Measurements from ENCODE around the gene L2HGDH.
"Not testable (repeated sequence)": the region's sequence is repeated elsewhere in the genome, so short reads cannot be mapped to it uniquely, and the experiment has no call there.

L2HGDH gene

GRCh38 chr14:50338587-50338986, 26.6 kb upstream of the L2HGDH start:
- DNase-seq = no peak

GRCh38 chr14:50335989-50336824, 24.2 kb upstream of the L2HGDH start:
- DNase-seq = peak; percentile 15

- DNase-seq = no peak
Observed at GRCh38 chr14:50335389-50335788, 23.4 kb upstream of the L2HGDH start.

- no peak for DNase-seq
Observed at GRCh38 chr14:50334211-50334610, 22.2 kb upstream of the L2HGDH start.

- no peak for DNase-seq
Observed at GRCh38 chr14:50333014-50333509, 21.0 kb upstream of the L2HGDH start.

- no peak for DNase-seq
Observed at GRCh38 chr14:50331596-50331995, 19.6 kb upstream of the L2HGDH start.

- DNase-seq = peak; percentile 74
Observed at GRCh38 chr14:50321009-50321660, 9.1 kb upstream of the L2HGDH start.

- no peak for DNase-seq
Observed at GRCh38 chr14:50320283-50320682, 8.3 kb upstream of the L2HGDH start.

GRCh38 chr14:50319721-50320120, 7.7 kb upstream of the L2HGDH start:
- DNase-seq = no peak

GRCh38 chr14:50319293-50319692, 7.3 kb upstream of the L2HGDH start:
- no peak for DNase-seq

- DNase-seq = no peak
Observed at GRCh38 chr14:50318031-50318626, 6.1 kb upstream of the L2HGDH start.

- not testable (repeated sequence) for DNase-seq
Observed at GRCh38 chr14:50314098-50314497, 2.1 kb upstream of the L2HGDH start.

- DNase-seq = no peak
Observed at GRCh38 chr14:50312734-50313054, 665 bp upstream of the L2HGDH start.

GRCh38 chr14:50311337-50311971, 575 bp downstream of the L2HGDH start:
- DNase-seq = no peak

GRCh38 chr14:50310445-50310844, 1.6 kb downstream of the L2HGDH start:
- no peak for DNase-seq

GRCh38 chr14:50308363-50308915, 3.6 kb downstream of the L2HGDH start:
- no peak for DNase-seq

GRCh38 chr14:50303744-50304471, 8.1 kb downstream of the L2HGDH start:
- DNase-seq = no peak

- no peak for DNase-seq
Observed at GRCh38 chr14:50301914-50302313, 10.1 kb downstream of the L2HGDH start.

GRCh38 chr14:50299585-50299984, 12.4 kb downstream of the L2HGDH start:
- no peak for DNase-seq

GRCh38 chr14:50290306-50290705, 21.7 kb downstream of the L2HGDH start:
- DNase-seq = no peak

GRCh38 chr14:50288146-50288545, 23.9 kb downstream of the L2HGDH start:
- no peak for DNase-seq

- no peak for DNase-seq
Observed at GRCh38 chr14:50285861-50286260, 26.2 kb downstream of the L2HGDH start.
